ENCODE measurements around the gene ACTN1.
A peak's percentile ranks its signal among the peaks of the same experiment; 100 is the strongest.

ACTN1 gene

DNA sequence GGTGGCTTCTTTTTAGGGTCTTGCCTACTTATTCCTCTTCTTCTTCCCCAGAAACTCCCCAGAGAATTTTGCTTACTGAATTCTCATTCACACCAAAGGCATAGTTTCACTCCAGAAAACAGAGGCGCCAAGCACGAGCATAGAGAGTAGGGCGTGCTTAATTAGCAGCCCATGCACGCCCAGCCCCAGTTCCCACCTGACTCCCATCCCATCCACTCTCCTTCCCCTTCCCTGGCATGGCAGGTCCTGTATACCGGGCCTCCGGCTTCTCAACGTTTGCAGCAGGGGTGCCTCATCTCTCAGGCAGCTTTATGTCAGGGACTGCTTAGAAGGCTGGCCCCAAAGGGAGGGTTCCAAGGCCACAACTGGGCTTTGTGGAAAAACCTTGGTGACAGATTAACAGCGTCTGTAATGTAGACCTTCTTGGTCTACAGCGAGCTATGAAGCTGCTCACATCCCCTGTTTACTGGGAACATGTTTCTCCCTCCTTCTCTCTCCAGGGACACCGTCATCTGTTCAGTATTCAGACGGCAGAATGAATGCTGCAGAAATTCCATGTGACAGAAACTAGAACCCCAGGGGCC lies 62.7 kb downstream of the ACTN1 start:
- H3K9me3 ChIP-seq: no peaks in the 10 kb centered on the region
- H3K27ac ChIP-seq: peak overlapping the region; percentile 97
- H3K36me3 ChIP-seq: peaks cover 83% of the 10 kb centered on the region
- H3K27me3 ChIP-seq: no peaks in the 10 kb centered on the region
- H3K4me1 ChIP-seq (ENCODE audit: control insufficient read depth in 1 of 2, insufficient read depth in 1 of 2, low read depth in 1 of 2, low read length in 1 of 2): peaks cover 32 to 47% of the 10 kb centered on the region in 2 experiments
- TF ChIP-seq, protein P1, sequence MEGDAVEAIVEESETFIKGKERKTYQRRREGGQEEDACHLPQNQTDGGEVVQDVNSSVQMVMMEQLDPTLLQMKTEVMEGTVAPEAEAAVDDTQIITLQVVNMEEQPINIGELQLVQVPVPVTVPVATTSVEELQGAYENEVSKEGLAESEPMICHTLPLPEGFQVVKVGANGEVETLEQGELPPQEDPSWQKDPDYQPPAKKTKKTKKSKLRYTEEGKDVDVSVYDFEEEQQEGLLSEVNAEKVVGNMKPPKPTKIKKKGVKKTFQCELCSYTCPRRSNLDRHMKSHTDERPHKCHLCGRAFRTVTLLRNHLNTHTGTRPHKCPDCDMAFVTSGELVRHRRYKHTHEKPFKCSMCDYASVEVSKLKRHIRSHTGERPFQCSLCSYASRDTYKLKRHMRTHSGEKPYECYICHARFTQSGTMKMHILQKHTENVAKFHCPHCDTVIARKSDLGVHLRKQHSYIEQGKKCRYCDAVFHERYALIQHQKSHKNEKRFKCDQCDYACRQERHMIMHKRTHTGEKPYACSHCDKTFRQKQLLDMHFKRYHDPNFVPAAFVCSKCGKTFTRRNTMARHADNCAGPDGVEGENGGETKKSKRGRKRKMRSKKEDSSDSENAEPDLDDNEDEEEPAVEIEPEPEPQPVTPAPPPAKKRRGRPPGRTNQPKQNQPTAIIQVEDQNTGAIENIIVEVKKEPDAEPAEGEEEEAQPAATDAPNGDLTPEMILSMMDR (IDR thresholded peaks at IDR 0.05): no peak
- H3K4me3 ChIP-seq (ENCODE audit: low read depth in 1 of 2, low read length in 1 of 2): no peak overlapping the region

DNA sequence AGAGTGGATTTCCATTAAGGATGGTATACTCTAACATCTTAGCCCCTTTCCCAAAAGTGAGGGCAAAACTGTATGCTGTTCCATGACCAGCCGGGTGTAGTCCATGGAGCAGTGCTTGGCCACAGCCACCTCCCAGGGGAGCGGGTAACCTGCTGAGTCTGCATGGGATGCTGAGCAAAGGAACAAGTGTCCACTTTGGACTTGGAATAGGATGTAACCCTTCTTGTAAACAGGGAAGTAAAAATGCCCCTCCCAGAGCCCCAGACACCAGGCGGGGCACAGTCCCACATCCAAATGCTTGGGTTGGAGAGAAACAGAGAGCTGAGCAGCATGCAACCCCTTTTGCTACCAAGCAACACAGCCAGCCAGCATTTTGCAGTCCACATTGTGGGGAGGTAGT lies 65.6 kb downstream of the ACTN1 start:
- no peaks in the 10 kb centered on the region for H3K27me3 ChIP-seq
- H3K36me3 ChIP-seq: peaks cover 83% of the 10 kb centered on the region
- TF ChIP-seq, protein P1 (IDR thresholded peaks at IDR 0.05): no peak
- H3K27ac ChIP-seq: peak overlapping the region; percentile 97
- H3K9me3 ChIP-seq: no peaks in the 10 kb centered on the region
- H3K4me1 ChIP-seq (ENCODE audit: control insufficient read depth in 1 of 2, insufficient read depth in 1 of 2, low read depth in 1 of 2, low read length in 1 of 2): peaks cover 25 to 41% of the 10 kb centered on the region in 2 experiments
- H3K4me3 ChIP-seq (ENCODE audit: low read depth in 1 of 2, low read length in 1 of 2): no peak overlapping the region

GRCh38 chr14:68911594-68912227 lies 67.4 kb downstream of the ACTN1 start:
- Histone ChIP-seq H3K27me3 (no peaks in the 10 kb centered on the region), H3K9me3 (no peaks in the 10 kb centered on the region), H3K36me3 (peaks cover 81% of the 10 kb centered on the region), H3K4me1 (ENCODE audit: control insufficient read depth in 1 of 2, insufficient read depth in 1 of 2, low read depth in 1 of 2, low read length in 1 of 2) (peaks cover 25 to 41% of the 10 kb centered on the region in 2 experiments), H3K4me3 (ENCODE audit: low read depth in 1 of 2, low read length in 1 of 2) (no peak overlapping the region), H3K27ac (peak overlapping the region; percentile 97)
- TF ChIP-seq, protein P1 (IDR thresholded peaks at IDR 0.05): peak; percentile 96

DNA sequence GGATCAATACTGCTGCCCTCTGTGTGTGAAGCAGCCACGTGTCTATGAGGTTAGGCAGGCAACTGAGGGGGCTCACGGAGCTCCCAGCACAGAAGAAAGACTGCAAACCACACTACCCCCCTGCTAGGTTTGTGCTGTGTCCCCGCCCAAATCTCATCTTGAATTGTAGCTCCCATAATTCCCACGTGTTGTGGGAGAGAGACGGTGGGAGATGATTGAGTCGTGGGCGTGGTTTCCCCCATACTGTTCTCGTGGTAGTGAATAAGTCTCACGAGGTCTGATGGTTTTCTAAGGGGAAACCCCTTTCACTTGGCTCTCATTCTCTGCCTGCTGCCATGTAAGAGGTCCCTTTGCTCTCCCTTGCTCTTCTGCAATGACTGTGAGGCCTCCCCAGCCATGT lies 68.6 kb downstream of the ACTN1 start:
- Histone ChIP-seq H3K36me3 (peaks cover 83% of the 10 kb centered on the region), H3K27me3 (no peaks in the 10 kb centered on the region), H3K4me1 (ENCODE audit: control insufficient read depth in 1 of 2, insufficient read depth in 1 of 2, low read depth in 1 of 2, low read length in 1 of 2) (peaks cover 25 to 41% of the 10 kb centered on the region in 2 experiments), H3K9me3 (no peaks in the 10 kb centered on the region), H3K4me3 (ENCODE audit: low read depth in 1 of 2, low read length in 1 of 2) (no peak overlapping the region), H3K27ac (peak overlapping the region; percentile 97)
- TF ChIP-seq, protein P1 (IDR thresholded peaks at IDR 0.05): no peak

GRCh38 chr14:68908803-68909202 lies 70.3 kb downstream of the ACTN1 start:
- peak overlapping the region; percentile 60 for H3K27ac ChIP-seq
- H3K9me3 ChIP-seq: no peaks in the 10 kb centered on the region
- TF ChIP-seq, protein P1 (IDR thresholded peaks at IDR 0.05): no peak
- H3K27me3 ChIP-seq: no peaks in the 10 kb centered on the region
- no peak overlapping the region for H3K4me3 ChIP-seq (ENCODE audit: low read depth in 1 of 2, low read length in 1 of 2)
- peaks cover 93% of the 10 kb centered on the region for H3K36me3 ChIP-seq
- H3K4me1 ChIP-seq (ENCODE audit: control insufficient read depth in 1 of 2, insufficient read depth in 1 of 2, low read depth in 1 of 2, low read length in 1 of 2): peaks cover 22 to 27% of the 10 kb centered on the region in 2 experiments
